WTC11 (cell line): ENCODE measurements around the gene FAM171A1.

Experiments used
- ATF2 ChIP-seq: sonication (generic); formaldehyde crosslinking; IDR thresholded peaks from 2 replicates; pipeline ENCODE4 v1.8.1; 2022; ENCODE audit warnings: low read depth, missing genetic modification reagents, borderline replicate concordance
- CTCF ChIP-seq: fragments of 200-600 bp; IDR thresholded peaks from 2 replicates; pipeline ENCODE4 v1.8.0; 2022; ENCODE audit warnings: antibody characterized with exemption
- HMGXB4 ChIP-seq: sonication (generic); formaldehyde crosslinking; IDR thresholded peaks from 2 replicates; pipeline ENCODE4 v1.8.1; 2023; ENCODE audit warnings: mild to moderate bottlenecking, moderate library complexity, missing genetic modification reagents
- IRF1 ChIP-seq: sonication (generic); formaldehyde crosslinking; IDR thresholded peaks from 2 replicates; pipeline ENCODE4 v1.8.0; 2023; ENCODE audit warnings: missing genetic modification reagents
- MXD4 ChIP-seq: fragments of 250-450 bp; sonication (Bioruptor Pico); IDR thresholded peaks from 2 replicates; pipeline ENCODE4 v1.8.0; 2021; ENCODE audit warnings: mild to moderate bottlenecking, moderate library complexity, borderline replicate concordance
- USF2 ChIP-seq: sonication (generic); formaldehyde crosslinking; IDR thresholded peaks from 2 replicates; pipeline ENCODE4 v1.8.1; 2023; ENCODE audit warnings: mild to moderate bottlenecking, missing genetic modification reagents, moderate library complexity
- ZNF416 ChIP-seq: fragments of 250-450 bp; sonication (Bioruptor Pico); IDR thresholded peaks from 2 replicates; pipeline ENCODE4 v1.9.0; 2021; ENCODE audit warnings: mild to moderate bottlenecking, inconsistent platforms

GRCh38 chr10:15175587-15175986, 195.5 kb downstream of the FAM171A1 start:
- TF ChIP-seq USF2 (CRISPR knock-in tag) (no peak), CTCF (no peak), IRF1 (CRISPR knock-in tag) (no peak), ZNF416 (CRISPR knock-in tag) (no peak), HMGXB4 (CRISPR knock-in tag) (no peak), ATF2 (no peak), MXD4 (CRISPR knock-in tag) (no peak)
